ENCODE measurements around the gene MR1.

Gene MR1

DNA sequence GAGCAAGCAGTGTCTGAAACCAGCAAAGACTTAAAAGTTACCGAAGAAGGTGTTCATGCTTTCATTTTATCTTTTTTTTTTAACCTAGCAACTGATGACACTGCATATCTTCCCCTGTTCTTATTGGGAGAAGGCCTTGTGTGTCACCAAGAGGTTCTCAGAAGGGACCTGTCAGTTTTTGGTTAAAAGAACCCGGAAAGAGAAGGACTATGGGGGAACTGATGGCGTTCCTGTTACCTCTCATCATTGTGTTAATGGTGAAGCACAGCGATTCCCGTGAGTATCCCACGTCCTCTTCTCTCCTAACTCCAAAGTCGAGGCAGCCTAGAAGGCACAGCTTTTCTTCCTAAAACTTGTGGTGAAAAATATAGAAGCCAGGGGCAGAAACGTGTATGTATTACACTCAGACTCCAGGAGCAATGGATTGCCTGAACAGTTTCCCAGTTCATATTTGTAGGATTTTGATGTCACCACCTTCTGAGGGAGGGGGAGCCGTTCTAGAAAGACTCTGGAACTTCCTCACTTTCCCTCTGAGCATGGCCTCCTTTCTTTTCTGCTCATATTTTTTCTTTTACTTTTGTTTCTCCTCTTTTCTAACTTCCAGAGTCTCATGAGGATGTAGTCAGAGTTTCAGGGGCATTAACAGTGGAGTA, at the start of gene MR1:
TSS of gene MR1 (plus strand) at position 185 of the 653 bp plus-strand sequence. CDS start at position 210, 25 bp downstream.
- in situ Hi-C loops (cut with MboI; ENCODE audit: low pct_unique_long_range_greater_than_20kb, low sequenced_read_pairs, unreplicated experiment), result loop anchor here (10.0 kb wide), 1 partner anchor 111 kb away; no protein-coding TSS in a partner anchor
- peak; percentile 83 for DNase-seq (ENCODE audit: low spot score)
- TF ChIP-seq, protein P1, sequence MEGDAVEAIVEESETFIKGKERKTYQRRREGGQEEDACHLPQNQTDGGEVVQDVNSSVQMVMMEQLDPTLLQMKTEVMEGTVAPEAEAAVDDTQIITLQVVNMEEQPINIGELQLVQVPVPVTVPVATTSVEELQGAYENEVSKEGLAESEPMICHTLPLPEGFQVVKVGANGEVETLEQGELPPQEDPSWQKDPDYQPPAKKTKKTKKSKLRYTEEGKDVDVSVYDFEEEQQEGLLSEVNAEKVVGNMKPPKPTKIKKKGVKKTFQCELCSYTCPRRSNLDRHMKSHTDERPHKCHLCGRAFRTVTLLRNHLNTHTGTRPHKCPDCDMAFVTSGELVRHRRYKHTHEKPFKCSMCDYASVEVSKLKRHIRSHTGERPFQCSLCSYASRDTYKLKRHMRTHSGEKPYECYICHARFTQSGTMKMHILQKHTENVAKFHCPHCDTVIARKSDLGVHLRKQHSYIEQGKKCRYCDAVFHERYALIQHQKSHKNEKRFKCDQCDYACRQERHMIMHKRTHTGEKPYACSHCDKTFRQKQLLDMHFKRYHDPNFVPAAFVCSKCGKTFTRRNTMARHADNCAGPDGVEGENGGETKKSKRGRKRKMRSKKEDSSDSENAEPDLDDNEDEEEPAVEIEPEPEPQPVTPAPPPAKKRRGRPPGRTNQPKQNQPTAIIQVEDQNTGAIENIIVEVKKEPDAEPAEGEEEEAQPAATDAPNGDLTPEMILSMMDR (IDR thresholded peaks at IDR 0.05; ENCODE audit: extremely low read depth, insufficient read depth, missing control alignments), result no peak

DNA sequence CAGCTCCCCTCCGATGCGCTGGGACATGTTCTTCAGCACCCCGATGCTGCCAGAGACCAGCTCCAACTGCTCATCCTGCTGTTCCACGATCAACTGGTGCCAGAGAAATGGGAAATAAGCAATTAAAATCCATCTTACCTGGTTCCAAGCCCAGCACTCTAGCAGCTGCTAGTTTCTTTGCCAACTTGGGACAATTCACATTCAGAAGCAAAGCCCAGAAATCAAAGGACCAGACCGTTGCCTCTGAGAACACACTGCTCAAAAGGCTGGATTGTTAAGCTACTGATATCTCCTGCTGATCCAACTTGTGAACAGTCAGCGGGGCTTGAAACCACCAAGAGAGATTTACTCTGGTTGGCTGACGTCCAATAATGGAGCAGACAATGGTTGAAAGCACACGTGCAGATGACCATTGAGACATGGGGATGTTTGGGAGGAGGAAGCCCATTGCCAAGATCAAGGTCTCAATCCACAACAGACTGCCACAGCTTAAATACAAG, 45.5 kb upstream of the MR1 start:
- DNase-seq (ENCODE audit: low spot score), result no peak
- in situ Hi-C loops (cut with MboI; ENCODE audit: low pct_unique_long_range_greater_than_20kb, low sequenced_read_pairs, unreplicated experiment), result no loop called here
- TF ChIP-seq, protein P1 (IDR thresholded peaks at IDR 0.05; ENCODE audit: extremely low read depth, insufficient read depth, missing control alignments), result no peak

DNA sequence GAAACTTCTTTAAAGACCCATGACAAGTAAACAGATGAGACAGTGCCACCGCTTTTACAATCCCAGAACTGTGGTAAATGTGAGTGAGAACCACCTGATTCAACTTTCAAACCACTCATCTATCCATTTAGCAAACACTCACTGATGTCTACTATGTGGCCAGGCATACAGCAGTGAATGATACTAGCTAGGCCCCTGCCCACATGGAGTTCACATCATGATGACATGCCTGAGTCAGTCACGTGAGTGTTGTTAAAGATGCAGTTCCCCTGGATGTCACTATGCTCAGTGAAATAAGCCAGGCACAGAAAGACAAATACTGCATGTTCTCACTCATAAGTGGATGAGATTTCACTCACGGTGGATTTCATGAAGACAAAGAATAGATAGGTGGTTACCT, 39.5 kb upstream of the MR1 start:
- TF ChIP-seq, protein P1 (IDR thresholded peaks at IDR 0.05; ENCODE audit: extremely low read depth, insufficient read depth, missing control alignments), result no peak
- in situ Hi-C loops (cut with MboI; ENCODE audit: low pct_unique_long_range_greater_than_20kb, low sequenced_read_pairs, unreplicated experiment), result no loop called here
- DNase-seq (ENCODE audit: low spot score), result no peak

DNA sequence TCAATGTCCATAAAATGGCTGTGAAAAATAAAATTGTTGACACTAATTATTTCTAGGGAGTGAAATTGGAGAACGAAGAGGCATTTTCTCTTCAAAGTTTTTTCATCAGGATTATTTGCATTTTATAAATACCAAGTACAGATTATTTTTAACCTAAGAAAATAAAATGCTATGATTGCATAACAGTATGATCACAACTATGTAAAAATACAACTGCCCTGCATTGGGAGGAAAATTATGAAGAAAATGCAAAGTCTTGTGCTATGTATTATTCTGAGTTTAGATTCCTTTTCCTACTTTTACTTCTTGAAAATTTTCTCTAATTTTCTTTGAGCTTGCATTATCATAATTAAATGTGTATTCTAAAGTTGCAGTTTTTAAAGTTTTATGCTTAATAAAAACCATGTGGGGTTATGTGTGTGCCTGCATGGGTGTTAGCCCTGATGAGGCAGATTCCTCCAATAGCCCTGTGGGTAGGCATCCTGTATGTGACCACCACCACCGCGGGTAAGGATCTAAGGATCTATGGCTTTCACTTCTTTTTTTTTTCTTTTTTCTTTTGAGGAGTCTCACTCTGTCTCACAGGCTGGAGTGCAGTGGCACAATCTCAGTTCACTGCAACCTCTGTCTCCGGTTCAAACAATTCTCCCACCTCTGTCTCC, 35.8 kb upstream of the MR1 start:
- TF ChIP-seq, protein P1 (IDR thresholded peaks at IDR 0.05; ENCODE audit: extremely low read depth, insufficient read depth, missing control alignments), result no peak
- in situ Hi-C loops (cut with MboI; ENCODE audit: low pct_unique_long_range_greater_than_20kb, low sequenced_read_pairs, unreplicated experiment), result no loop called here
- DNase-seq (ENCODE audit: low spot score), result no peak

DNA sequence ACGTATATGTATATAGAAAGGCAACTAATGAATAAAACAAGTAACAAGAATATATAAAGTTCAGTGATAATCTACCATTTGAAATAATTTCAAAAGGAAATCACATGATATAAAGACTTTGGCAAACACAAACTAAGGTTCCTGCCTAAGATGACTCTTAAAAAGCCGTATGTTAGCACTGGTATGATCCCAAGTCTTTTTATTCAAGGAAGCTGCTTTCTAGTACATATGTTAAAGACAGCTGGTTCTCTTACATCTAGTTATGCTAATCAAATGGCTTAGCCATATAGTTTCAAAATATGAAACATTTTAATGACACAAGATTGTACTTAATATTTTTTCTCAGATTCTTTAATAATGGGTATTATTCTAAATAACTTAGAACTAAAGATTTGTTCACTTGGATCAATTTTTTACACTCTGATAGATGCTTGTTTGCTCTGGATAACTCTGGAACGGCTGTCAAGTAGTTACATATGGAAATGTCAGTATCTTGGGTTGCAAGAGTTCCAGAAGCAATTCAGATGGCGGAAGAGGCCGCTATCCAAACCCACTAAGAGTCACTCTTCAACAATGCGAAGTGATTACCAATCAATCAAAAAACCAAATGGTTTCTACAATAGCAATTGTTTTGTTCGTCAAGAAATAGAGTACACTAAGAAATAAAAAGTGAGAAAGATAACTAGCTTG, 32.5 kb upstream of the MR1 start:
- TF ChIP-seq, protein P1 (IDR thresholded peaks at IDR 0.05; ENCODE audit: extremely low read depth, insufficient read depth, missing control alignments), result no peak
- no peak for DNase-seq (ENCODE audit: low spot score)
- in situ Hi-C loops (cut with MboI; ENCODE audit: low pct_unique_long_range_greater_than_20kb, low sequenced_read_pairs, unreplicated experiment), result loop anchor here (25.0 kb wide), 1 partner anchor 489 kb away; the partner anchor contains the start of gene ACBD6

DNA sequence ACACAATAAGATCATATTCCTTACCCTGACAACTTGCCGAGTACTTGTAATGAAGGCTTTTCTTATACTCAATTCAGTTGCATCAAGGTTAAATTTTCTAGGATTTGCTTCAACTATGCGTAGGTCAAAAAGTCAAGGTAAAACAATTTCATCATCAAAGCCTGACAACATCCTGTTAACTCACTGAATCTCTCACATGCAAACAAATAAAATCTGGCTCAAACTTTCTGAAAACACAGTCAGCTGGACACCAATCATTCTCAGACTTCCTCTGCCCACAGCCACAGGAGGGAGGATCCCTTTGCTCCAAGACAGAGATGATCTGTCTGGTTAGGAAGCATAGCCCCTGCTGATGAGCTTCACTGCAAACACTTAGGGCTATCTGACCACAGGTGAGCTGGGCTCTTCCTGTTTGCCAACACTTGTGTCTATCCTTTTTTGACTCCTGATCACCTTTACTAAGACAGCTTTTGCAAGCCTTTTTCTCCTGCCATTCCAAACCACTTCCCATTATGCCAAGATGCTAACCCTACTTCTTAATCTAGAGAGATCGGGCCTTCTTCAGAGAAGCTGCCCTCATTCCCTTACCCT, 31.1 kb upstream of the MR1 start:
- TF ChIP-seq, protein P1 (IDR thresholded peaks at IDR 0.05; ENCODE audit: extremely low read depth, insufficient read depth, missing control alignments), result no peak

More for the DNA sequence above, 31.1 kb upstream of the MR1 start:
- in situ Hi-C loops (cut with MboI; ENCODE audit: low pct_unique_long_range_greater_than_20kb, low sequenced_read_pairs, unreplicated experiment), result loop anchor here (25.0 kb wide), 1 partner anchor 490 kb away; the partner anchor contains the start of gene ACBD6
- no peak for DNase-seq (ENCODE audit: low spot score)

Measured in GM13977 (cell line).